Measurements from ENCODE around the gene TBCK.

- TF ChIP-seq, protein P1, sequence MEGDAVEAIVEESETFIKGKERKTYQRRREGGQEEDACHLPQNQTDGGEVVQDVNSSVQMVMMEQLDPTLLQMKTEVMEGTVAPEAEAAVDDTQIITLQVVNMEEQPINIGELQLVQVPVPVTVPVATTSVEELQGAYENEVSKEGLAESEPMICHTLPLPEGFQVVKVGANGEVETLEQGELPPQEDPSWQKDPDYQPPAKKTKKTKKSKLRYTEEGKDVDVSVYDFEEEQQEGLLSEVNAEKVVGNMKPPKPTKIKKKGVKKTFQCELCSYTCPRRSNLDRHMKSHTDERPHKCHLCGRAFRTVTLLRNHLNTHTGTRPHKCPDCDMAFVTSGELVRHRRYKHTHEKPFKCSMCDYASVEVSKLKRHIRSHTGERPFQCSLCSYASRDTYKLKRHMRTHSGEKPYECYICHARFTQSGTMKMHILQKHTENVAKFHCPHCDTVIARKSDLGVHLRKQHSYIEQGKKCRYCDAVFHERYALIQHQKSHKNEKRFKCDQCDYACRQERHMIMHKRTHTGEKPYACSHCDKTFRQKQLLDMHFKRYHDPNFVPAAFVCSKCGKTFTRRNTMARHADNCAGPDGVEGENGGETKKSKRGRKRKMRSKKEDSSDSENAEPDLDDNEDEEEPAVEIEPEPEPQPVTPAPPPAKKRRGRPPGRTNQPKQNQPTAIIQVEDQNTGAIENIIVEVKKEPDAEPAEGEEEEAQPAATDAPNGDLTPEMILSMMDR (IDR thresholded peaks at IDR 0.05; ENCODE audit: control extremely low read depth in 1 of 3, insufficient read depth in 1 of 3, low read depth in 1 of 3, low read length in 3 of 3), result no peak
- TF ChIP-seq, protein P2, sequence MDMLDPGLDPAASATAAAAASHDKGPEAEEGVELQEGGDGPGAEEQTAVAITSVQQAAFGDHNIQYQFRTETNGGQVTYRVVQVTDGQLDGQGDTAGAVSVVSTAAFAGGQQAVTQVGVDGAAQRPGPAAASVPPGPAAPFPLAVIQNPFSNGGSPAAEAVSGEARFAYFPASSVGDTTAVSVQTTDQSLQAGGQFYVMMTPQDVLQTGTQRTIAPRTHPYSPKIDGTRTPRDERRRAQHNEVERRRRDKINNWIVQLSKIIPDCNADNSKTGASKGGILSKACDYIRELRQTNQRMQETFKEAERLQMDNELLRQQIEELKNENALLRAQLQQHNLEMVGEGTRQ (IDR thresholded peaks at IDR 0.05; ENCODE audit: low read length), result no peak
- TF ChIP-seq SRF (IDR thresholded peaks at IDR 0.05; ENCODE audit: low read depth, low read length) (no peak), POLR2A (IDR thresholded peaks at IDR 0.05; ENCODE audit: control extremely low read depth in 1 of 2, low read depth in 2 of 2, low read length in 2 of 2) (no peak), JUND (IDR thresholded peaks at IDR 0.05; ENCODE audit: low read length) (no peak), EZH2 (IDR thresholded peaks at IDR 0.05; ENCODE audit: low read depth, low read length, severe bottlenecking) (no peak), RFX5 (IDR thresholded peaks at IDR 0.05; ENCODE audit: borderline replicate concordance, low read depth, low read length) (no peak), SIRT6 (IDR thresholded peaks at IDR 0.05; ENCODE audit: low read length) (no peak), KDM1A (IDR thresholded peaks at IDR 0.05; ENCODE audit: borderline replicate concordance, low read length) (no peak)
- TF ChIP-seq, protein P3, sequence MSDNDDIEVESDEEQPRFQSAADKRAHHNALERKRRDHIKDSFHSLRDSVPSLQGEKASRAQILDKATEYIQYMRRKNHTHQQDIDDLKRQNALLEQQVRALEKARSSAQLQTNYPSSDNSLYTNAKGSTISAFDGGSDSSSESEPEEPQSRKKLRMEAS (IDR thresholded peaks at IDR 0.05), result no peak
These were observed 28.6 kb upstream of the TBCK start for GRCh38 chr4:106344647-106344970.
